ENCODE data around the gene RDX.
"Not testable (repeated sequence)": the region's sequence is repeated elsewhere in the genome, so short reads cannot be mapped to it uniquely, and the experiment has no call there.

RDX gene

GRCh38 chr11:110269996-110270395 is 26.4 kb downstream of the RDX start:
- DNase-seq: no peak

- no peak for DNase-seq
Observed at GRCh38 chr11:110268441-110268840, 28.0 kb downstream of the RDX start.

- no peak for DNase-seq
Observed at GRCh38 chr11:110262072-110262403, 34.4 kb downstream of the RDX start.

DNA sequence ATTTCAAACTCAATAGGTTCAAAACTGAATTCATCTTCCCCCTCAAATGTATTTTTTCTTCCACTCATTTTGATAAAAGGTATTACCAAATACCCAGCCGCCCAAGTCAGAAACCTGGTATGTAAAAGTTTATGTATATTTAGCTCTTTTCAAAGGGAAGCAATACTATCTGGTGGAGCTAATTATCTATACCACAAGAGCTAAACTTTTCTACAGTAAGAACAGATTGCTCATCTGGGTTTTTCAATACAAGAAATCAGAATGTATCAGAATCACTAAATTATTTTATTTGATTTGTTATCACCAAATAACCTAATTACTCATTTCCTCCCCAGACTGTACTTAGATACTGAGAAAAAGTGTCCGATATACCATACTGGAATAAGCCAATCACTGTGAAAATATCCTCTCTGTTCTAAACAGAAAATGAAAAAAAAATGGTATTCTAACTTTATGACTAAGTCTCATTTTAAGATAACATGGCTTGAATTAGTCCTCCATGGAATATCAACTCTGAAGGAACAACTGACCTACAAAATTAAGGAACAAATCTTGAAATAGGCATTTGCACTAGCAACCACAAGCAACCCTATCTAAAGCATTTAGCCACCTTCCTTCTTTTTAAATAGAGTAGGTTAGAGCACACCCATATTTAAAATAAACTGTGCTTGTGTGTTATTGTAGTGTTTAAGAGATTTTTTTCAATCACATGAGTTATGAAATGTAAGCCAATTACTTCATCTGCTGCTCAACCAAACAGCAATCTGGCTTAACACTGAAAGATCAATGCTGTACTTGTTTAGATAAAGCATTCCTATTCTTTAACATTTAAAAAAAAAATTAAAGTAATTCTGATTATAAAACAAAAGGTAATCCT is 35.0 kb downstream of the RDX start:
- no peak for DNase-seq

GRCh38 chr11:110253525-110253924 is 42.9 kb downstream of the RDX start:
- DNase-seq: no peak

DNA sequence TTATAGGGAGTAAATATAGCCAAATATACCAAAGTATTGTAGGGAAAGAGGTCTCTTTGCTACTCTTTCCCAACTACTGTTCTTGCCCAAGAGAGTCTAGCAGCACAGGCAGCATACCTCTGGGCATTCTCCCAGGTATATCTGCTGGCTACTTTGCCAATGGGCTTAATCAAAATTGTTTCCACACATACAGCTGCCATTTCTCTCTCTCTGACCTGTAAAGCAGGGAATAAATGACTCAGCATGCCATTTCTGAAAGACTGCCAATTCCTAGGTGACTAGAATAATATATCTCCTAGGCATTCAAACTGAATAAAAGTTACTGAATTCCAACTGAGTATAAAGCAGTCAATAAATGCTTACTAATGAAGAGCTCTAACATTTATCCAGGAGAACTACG is 44.6 kb downstream of the RDX start:
- no peak for DNase-seq

GRCh38 chr11:110250168-110250567 is 46.2 kb downstream of the RDX start:
- DNase-seq: no peak

- DNase-seq: no peak
Observed at GRCh38 chr11:110249766-110250165, 46.6 kb downstream of the RDX start.

GRCh38 chr11:110249066-110249465 is 47.3 kb downstream of the RDX start:
- DNase-seq: no peak

DNA sequence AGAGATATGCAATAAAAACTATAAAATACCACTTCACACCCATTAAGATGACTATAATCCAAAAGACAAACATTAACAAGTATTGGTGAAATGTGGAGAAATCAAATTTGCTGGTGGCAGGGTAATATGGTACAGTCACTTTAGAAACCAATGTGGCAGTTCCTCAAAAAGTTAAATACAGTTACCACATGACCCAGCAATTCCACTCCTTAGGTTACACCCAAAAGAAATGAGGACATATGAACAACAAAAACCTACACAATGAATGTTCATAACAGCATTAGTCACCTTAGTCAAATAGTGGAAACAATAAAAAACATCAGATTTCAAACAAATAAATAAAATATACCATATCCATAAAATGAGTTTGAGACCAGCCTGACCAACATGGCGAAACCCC is 52.6 kb downstream of the RDX start:
- DNase-seq: no peak

- DNase-seq: no peak
Observed at GRCh38 chr11:110242746-110243145, 53.7 kb downstream of the RDX start.

DNA sequence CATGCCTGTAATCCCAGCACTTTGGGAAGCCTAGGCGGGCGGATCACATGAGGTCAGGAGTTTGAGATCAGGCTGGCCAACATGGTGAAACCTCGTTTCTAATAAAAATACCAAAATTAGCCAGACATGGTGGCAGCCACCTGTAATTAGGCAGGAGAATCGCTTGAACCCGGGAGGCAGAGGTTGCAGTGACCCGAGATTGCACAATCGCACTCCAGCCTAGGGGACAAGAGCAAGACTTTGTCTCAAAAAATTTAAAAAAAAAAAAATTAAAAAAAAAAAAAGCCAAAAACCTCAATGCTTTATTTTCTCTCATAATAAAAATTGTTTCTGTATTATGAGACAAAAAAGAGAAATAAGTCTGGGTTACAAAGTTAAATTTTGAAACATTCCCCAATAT is 54.2 kb downstream of the RDX start:
- no peak for DNase-seq

- no peak for DNase-seq
Observed at GRCh38 chr11:110235966-110236365, 60.4 kb downstream of the RDX start.

DNA sequence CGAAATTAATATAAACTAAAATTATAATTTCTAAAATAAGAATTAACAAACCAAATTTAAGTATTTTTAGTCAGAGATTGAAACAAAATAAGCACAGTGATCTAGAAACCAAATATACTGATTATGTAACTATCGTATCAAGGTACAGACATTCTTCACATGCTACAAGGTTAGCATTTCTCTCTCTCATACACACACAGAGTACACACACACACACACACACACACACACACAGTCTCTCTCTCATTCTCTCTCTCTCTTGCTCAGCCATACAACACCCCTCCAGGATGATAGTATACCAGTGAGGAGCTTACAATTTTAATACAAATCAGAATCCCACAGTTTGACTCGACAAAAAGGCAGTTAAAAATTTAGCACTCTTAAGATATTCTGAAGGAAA is 66.0 kb downstream of the RDX start:
- DNase-seq: no peak

GRCh38 chr11:110219006-110219785 is 77.2 kb downstream of the RDX start:
- no peak for DNase-seq

DNA sequence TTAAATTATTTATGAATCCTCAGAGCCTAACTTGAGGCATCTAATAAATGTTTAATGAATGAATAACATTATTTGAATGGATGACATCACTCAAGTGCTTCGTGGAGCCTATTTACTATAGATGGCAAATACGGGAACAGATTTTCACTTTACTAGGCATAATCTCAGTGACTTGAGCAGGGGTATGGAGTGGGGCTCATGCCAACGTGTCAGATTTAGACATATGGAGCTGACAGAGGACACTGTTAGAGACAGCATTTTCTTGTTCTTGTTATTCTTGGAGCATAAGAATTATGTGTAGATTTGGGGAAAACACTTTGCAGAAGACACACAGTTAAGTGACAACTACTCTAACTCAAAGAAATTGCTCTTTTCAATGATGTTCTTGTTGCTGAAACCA is 78.5 kb downstream of the RDX start:
- no peak for DNase-seq

- no peak for DNase-seq
Observed at GRCh38 chr11:110217223-110217877, 79.1 kb downstream of the RDX start.

- not testable (repeated sequence) for DNase-seq
Observed at GRCh38 chr11:110209313-110209694, 87.1 kb downstream of the RDX start.

GRCh38 chr11:110208678-110209312 is 87.6 kb downstream of the RDX start:
- not testable (repeated sequence) for DNase-seq

- DNase-seq: no peak
Observed at GRCh38 chr11:110207123-110207522, 89.3 kb downstream of the RDX start.

DNA sequence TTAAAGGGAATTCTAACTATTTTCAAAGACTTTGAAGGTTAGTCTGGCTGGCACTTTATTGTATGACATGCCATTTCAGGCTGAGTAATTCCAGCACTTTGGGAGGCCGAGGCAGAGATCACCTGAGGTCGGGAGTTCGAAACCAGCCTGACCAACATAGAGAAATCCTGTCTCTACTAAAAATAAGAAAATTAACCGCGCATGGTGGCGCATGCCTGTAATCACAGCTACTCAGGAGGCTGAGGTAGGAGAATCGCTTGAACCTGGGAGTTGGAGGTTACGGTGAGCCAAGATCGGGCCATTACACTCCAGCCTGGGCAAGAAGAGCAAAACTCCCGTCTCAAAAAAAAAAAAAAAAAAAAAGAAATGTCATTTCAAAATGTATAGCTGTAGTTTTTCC is 95.6 kb downstream of the RDX start:
- no peak for DNase-seq

GRCh38 chr11:110200241-110200640 is 96.2 kb downstream of the RDX start:
- no peak for DNase-seq

Data from activated CD4-positive, alpha-beta T cell treated with anti-CD3 and anti-CD28 coated beads, Interleukin-2, amount 50 U/mL, for 4 hours (primary cell).